Stimulated activated naive CD8-positive, alpha-beta T cell treated with anti-CD3 and anti-CD28 coated beads, Interleukin-15, amount 100 ng/mL, for 72 hours (primary cell): ENCODE measurements around the gene ALKBH6.
A peak's percentile ranks its signal among the peaks of the same experiment; 100 is the strongest.

Source experiments
- ATAC-seq: fragments of 150-1000 bp; cut with Tn5 transposase; 2 replicates; pipeline ENCODE4 v1.10.0; 2021; ENCODE audit warnings: mild to moderate bottlenecking, moderate library complexity
- DNase-seq, 2 donors: peaks; one replicate each; pipeline ENCODE4 v3.0.0; 2021 to 2022
- H3K27ac Mint-ChIP-seq, 2 donors: one replicate each; pipeline ENCODE4 v1.8.0; 2022; ENCODE audit warnings: mild to moderate bottlenecking in 2 of 2, mixed read lengths in 2 of 2, moderate library complexity in 2 of 2
- H3K27me3 Mint-ChIP-seq: one replicate; pipeline ENCODE4 v1.8.0; 2022; ENCODE audit warnings: mixed read lengths
- H3K4me1 Mint-ChIP-seq: one replicate; pipeline ENCODE4 v1.8.0; 2022; ENCODE audit warnings: mild to moderate bottlenecking, mixed read lengths
- H3K4me3 Mint-ChIP-seq, 2 donors: one replicate each; pipeline ENCODE4 v1.8.0; 2022; ENCODE audit warnings: mild to moderate bottlenecking in 2 of 2, mixed read lengths in 2 of 2, moderate library complexity in 1 of 2
- H3K9me3 Mint-ChIP-seq, 2 donors: one replicate each; pipeline ENCODE4 v1.8.0; 2022; ENCODE audit warnings: mixed read lengths in 2 of 2

The ALKBH6 gene

DNA sequence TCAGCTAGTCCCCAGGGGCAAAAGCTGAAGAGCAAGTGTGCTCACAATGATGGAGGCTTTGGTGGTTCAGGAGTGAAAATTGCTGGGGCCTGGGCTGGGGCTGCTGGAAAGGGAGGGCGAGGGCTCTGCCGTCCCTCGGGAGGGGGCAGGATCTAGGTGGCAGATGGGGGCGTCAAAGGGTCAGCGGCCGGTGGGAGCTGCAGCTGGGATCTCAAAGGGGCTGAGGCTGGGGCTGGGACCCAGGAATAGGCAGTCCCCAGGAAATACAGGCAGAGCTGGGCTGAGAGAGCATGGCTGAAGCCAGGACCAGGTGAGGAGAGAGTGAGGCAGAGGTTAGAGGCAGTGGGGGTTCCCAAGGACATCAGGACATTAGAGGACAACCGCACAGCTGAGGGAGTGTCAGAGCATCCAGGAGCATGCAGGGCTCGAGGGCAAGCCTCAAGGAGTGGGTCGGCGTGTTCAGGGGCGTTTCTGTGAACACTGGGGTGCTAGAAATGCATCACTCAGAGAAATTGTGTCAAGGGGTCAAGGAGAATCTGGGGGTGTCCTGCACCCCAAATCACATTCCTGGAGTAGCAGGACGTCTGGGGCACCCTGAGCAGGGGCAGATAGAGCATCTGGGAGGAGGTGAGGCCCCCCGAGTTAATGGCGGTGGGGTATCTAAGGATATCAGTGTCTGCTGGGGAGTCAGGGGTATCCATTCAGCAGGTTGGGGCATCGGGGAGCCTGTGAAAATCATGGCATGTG lies 4.2 kb downstream of the ALKBH6 start:
- no peaks in the 10 kb centered on the region for H3K9me3 Mint-ChIP-seq
- no peak for ATAC-seq
- H3K27me3 Mint-ChIP-seq = no peaks in the 10 kb centered on the region
- peaks cover 48% of the 10 kb centered on the region for H3K4me1 Mint-ChIP-seq
- peak overlapping the region in 1 of 2 donors; percentile 54 for H3K27ac Mint-ChIP-seq
- no peak for DNase-seq
- peak overlapping the region; percentile 53 to 57 for H3K4me3 Mint-ChIP-seq

DNA sequence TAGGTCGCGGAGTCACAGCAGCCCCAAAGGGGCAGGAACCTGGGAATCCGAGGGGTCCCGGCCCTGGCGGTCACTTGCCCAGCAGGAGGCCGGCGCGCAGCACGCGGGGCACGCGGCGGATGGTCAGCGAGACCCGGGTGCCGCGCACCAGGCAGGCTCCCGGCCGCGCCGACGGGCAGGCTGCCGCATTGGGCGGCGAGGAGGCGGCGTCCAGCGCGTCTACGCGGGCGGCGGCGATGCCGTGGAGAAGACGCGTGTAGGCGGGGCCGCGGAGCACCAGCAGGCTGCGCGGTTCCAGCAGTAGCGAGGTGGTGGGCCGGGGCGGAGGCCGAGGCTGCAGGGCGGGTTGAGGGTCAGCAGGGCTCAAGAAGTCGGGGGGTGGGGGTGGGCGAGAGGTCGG lies 4.8 kb downstream of the ALKBH6 start:
- DNase-seq = peak; percentile 50 to 55
- Mint-ChIP-seq H3K4me1 (peaks cover 46% of the 10 kb centered on the region), H3K27me3 (no peaks in the 10 kb centered on the region), H3K9me3 (no peaks in the 10 kb centered on the region), H3K27ac (peak overlapping the region in 1 of 2 donors; percentile 54), H3K4me3 (peak overlapping the region; percentile 53 to 72)
- ATAC-seq = no peak

DNA sequence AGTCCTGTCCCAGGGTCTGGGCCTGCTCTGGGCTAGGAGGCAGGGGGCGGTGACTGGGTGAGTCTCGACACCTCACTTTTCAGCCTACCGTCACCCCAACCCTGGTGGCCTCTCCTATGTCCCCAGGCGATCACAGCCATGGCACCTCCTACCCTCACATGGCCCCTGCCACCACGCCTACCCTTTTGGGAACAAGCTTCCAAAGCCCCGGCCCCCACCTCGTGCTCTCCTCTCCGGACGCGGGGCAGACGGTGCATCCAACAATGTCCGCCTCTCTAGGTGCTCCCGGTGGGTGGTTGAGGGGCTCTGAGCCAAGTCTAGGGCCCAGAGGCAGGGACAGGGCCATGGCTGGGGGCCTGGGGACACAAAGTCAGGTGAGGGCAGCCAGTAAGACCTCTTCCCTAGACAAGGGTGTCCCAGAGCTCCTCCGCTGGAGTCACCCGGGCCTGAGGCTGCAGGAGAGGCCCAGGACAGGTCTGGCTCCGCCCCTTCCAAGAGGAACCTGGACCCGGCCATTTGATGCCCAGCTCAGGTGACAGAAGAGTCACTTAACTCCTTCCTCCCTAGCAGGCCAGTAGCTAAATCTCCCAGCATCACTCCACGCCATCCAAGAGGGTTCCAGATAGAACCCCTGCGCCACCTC lies 5.6 kb downstream of the ALKBH6 start, which contains the start of gene SYNE4:
SYNE4 (minus strand) TSS at position 478 of the 643 bp plus-strand sequence; CDS start at position 346, 132 bp downstream.
- Mint-ChIP-seq H3K27me3 (no peaks in the 10 kb centered on the region), H3K27ac (peak within 1 kb of the TSS in 1 of 2 donors; percentile 72), H3K4me3 (peak within 1 kb of the TSS; percentile 53 to 72), H3K4me1 (peaks cover 43% of the 10 kb centered on the region), H3K9me3 (no peaks in the 10 kb centered on the region)
- ATAC-seq = no peak
- DNase-seq = no peak

DNA sequence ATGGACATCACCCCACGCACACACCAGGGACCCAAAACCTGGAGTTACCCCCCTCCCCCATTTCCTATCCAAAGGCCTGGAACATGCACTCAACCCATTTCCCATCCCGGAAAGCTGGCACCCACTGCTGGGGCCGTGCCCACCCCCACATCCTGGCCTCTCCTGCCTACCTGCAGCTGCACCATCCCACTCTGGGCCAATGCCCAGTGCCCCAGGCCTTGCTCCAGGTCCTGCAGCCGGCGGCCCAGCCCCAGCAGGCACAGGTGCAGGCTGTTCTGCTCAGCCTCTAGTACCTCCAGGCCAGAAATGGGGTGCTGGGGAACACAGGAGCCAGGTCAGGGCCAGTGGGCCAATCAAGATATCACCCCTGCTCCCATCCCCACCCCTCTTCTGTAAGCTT lies 7.1 kb downstream of the ALKBH6 start:
- H3K4me1 Mint-ChIP-seq = peaks cover 40% of the 10 kb centered on the region
- no peak overlapping the region for H3K27ac Mint-ChIP-seq
- no peak for DNase-seq
- no peaks in the 10 kb centered on the region for H3K27me3 Mint-ChIP-seq
- H3K4me3 Mint-ChIP-seq = no peak overlapping the region
- no peak for ATAC-seq
- H3K9me3 Mint-ChIP-seq = no peaks in the 10 kb centered on the region

DNA sequence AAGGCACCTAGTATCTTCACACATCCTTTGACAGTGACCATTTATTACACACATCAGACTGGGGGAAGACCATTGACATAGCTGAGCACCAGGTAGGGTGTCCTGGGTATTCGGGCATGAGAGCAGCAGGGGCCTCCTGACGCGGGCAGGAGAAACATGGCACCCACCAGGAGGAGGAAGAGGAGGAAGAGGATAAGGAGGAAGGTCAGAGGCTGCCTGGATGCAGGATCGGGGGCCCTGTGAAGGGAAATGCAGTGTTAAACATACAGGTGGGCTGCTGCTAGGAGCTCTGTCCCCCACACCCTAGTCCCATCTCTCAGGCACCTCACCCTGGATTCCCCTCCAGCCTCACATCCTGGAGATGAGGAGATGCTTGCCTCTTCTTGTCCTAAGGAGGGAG lies 10.7 kb downstream of the ALKBH6 start:
- Mint-ChIP-seq H3K27me3 (no peaks in the 10 kb centered on the region), H3K4me1 (peaks cover 35% of the 10 kb centered on the region), H3K9me3 (no peaks in the 10 kb centered on the region), H3K4me3 (no peak overlapping the region), H3K27ac (no peak overlapping the region)
- DNase-seq (no peak), ATAC-seq (no peak)

DNA sequence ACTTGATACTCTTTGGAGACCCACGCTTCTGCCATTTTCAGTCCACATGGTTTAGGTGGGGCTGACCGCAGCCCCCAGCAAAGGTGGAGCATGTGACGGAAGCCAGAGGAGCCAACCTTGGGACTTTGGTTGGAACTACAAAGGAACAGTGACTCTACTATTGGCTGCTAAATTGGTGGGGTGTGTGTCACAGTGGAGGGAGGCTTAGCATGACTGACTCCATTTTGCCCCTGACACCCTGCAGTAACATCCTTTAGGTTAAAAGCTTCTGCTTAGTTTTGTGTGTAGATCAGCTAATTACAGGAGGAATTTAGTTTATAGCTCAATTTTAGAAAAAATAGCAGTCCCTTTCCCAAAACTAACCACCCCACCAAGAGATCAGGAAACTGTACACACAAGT lies 12.4 kb downstream of the ALKBH6 start:
- ATAC-seq (no peak), DNase-seq (no peak)
- H3K27ac Mint-ChIP-seq = no peak overlapping the region
- no peak overlapping the region for H3K4me3 Mint-ChIP-seq
- H3K27me3 Mint-ChIP-seq = no peaks in the 10 kb centered on the region
- H3K9me3 Mint-ChIP-seq = no peaks in the 10 kb centered on the region
- peaks cover 46% of the 10 kb centered on the region for H3K4me1 Mint-ChIP-seq

DNA sequence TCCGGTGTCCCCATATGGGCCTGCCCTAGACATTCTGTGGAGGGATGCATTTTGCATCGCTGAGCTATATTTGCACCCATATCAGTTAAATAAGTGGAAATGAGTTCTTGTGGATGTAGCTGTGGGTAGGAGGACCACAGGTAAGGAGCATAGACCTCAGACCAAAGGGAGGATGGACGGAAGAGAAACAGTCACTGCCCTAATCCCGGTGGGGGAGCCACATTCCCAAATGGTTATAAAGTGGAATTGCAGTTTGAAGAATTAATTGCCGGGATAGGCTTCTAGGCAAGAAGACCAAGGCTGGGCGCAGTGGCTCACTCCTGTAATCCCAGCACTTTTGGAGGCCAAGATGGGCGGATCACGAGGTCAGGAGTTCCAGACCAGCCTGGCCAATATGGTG lies 17.2 kb downstream of the ALKBH6 start:
- Mint-ChIP-seq H3K27ac (peak overlapping the region in 1 of 2 donors; percentile 43), H3K9me3 (no peaks in the 10 kb centered on the region), H3K4me1 (peaks cover 58% of the 10 kb centered on the region), H3K4me3 (peak overlapping the region; percentile 91 to 94), H3K27me3 (no peaks in the 10 kb centered on the region)
- DNase-seq = no peak
- no peak for ATAC-seq

DNA sequence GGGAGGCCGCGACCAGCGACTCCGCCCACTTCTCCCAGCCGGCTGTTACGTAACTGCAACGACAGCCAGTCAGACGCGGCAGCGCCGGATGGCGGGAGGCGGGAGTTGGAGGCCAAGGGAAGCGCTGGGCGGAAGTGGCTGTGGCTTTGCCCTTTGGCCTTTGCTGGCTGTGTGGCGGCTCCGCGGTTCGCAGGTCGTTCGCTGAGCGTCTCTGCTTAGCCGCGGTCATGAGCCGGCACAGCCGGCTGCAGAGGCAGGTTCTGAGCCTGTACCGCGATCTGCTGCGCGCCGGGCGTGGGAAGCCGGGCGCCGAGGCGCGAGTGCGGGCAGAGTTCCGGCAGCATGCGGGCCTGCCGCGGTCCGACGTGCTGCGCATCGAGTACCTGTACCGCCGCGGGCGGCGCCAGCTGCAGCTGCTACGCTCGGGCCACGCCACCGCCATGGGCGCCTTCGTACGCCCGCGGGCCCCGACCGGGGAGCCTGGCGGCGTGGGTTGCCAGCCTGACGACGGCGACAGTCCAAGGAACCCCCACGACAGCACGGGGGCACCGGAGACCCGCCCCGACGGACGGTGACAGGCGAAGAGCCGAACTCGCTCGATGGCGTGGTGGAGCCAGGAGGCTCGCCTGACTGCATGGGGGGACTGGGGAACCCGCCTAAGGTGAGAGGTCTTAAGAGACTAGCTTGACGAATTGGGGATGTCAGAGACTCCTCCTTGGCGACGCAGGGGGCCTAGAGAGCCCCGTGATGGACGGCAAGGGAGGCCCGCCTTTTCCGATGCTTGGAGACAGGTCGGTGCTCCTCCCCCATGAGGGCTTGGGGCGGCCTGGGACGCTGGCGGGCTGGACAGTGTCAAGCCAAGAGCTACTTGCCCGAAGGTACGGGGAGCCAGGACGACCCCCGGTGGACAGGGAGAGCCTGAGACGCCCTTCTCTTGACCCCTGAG lies 18.7 kb downstream of the ALKBH6 start, which contains the start of gene SDHAF1:
SDHAF1 (plus strand) TSS at position 141 of the 946 bp plus-strand sequence; CDS start at position 228, 87 bp downstream.
- Mint-ChIP-seq H3K9me3 (no peaks in the 10 kb centered on the region), H3K4me3 (peak within 1 kb of the TSS; percentile 91 to 94), H3K27ac (peak within 1 kb of the TSS; percentile 93 to 96), H3K4me1 (peaks cover 52% of the 10 kb centered on the region), H3K27me3 (no peaks in the 10 kb centered on the region)
- DNase-seq (peak; percentile 90 to 95), ATAC-seq (peak; percentile 89)

DNA sequence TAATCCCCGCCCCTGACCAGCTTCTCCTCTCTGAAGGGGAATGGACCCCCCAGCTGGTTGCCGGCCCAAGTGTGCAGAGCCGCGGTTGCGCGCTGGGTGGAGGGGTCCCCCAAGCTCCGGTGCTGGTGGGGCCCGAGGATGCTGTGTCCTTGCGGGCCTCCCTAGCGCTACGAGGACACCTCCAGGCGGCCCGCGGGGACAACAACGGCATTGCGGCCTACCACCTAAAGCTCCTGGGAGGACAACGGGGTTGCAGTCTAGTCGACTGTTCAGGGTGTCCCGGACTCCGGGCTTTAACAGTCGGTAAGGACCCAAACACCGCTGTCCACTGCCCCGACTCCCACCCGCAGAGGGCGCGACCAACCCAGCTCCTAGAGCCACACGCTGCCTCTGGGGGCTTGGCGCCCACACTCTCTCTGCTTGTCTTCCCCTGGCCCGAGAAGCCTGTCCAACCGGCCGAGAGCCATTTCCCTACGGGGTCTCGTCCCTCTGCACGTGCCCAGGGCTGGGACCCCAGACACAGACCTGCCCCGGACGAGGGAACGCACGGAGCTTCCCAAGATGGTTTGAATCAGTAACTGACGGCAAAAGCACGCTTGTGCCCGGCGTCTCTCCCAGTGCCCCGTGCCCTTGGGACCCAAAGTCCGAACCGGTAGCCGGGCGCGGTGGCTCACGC lies 20.0 kb downstream of the ALKBH6 start:
- peak in 1 of 2 donors; percentile 31 for DNase-seq
- no peak for ATAC-seq
- peak overlapping the region; percentile 87 to 91 for H3K4me3 Mint-ChIP-seq
- no peaks in the 10 kb centered on the region for H3K9me3 Mint-ChIP-seq
- no peak overlapping the region for H3K27ac Mint-ChIP-seq
- peaks cover 42% of the 10 kb centered on the region for H3K4me1 Mint-ChIP-seq
- H3K27me3 Mint-ChIP-seq = no peaks in the 10 kb centered on the region

DNA sequence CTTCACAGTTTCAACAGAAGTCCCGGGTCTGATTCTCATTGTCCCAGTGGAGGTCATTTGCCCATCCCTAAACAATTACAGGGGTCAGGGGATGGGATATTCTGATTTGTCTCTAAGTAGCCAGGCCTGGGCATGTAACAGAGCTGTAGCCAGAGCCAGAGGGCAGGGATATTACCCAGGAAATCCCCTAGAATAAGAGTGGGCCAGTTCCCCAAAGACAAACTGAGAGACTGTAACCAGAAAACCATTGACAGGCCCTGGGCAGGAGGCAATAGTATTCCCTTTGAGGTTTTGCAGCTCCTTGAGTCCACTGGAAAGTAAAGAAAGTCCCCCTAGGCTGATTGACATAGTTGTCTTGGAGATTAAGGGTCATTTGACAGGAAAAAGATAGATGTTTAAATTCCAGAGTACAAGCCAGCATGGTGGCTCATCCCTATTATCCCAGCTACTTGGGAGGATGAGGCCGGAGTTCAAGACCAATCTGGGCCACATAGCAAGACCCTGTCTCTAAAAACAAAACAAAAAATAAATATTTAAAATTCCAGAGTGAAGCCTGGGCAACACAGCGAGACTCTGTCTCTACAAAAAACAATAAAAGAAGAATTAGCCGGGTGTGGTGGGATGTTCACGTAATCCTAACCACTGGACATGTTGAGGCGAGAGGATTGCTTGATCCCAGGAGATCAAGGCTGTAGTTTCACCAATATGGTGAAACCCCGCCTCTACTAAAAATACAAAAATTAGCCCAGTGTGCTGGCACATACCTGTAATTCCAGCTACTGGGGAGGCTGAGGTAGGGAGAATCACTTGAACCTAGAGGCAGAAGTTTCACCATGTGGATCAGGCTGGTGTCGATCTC lies 20.9 kb downstream of the ALKBH6 start:
- Mint-ChIP-seq H3K27me3 (peaks cover 6% of the 10 kb centered on the region), H3K4me3 (no peak overlapping the region), H3K4me1 (peaks cover 40% of the 10 kb centered on the region), H3K27ac (no peak overlapping the region), H3K9me3 (no peaks in the 10 kb centered on the region)
- ATAC-seq = no peak
- DNase-seq = no peak

DNA sequence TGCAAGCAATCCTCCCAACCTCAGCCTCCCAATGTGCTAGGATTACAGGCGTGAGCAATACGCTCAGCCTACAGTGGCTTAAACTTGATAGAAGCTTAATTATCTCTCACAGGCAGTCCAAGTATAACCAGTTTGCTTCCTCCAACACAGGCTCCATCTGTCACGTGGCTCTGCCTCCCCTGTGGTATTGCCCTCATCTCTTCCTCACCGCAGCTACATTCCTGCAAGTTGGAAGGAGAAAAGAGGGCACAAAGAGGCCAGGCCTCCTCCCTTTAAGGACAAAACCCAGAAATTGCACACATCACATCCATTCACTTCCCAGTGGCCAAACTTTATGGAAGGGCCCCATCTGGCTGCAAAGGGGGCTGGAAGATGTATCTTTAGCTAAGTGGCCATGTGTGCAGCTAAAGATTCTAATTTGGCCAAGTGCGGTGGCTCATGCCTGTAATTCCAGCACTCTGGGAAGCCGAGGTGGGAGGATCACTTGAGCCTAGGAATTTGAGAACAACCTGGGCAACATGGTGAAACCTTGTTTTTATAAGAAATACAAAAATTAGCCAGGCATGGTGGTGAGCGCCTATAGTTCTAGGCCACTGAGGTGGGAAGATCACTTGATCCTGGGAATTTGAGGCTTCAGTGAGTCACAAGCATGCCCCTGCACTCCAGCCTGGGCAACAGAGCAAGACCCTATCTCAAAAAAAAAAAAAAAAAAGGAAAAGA lies 22.1 kb downstream of the ALKBH6 start:
- Mint-ChIP-seq H3K27me3 (peaks cover 18% of the 10 kb centered on the region), H3K9me3 (no peaks in the 10 kb centered on the region), H3K4me1 (peaks cover 33% of the 10 kb centered on the region), H3K27ac (peak overlapping the region in 1 of 2 donors; percentile 19), H3K4me3 (no peak overlapping the region)
- ATAC-seq (no peak), DNase-seq (no peak)

DNA sequence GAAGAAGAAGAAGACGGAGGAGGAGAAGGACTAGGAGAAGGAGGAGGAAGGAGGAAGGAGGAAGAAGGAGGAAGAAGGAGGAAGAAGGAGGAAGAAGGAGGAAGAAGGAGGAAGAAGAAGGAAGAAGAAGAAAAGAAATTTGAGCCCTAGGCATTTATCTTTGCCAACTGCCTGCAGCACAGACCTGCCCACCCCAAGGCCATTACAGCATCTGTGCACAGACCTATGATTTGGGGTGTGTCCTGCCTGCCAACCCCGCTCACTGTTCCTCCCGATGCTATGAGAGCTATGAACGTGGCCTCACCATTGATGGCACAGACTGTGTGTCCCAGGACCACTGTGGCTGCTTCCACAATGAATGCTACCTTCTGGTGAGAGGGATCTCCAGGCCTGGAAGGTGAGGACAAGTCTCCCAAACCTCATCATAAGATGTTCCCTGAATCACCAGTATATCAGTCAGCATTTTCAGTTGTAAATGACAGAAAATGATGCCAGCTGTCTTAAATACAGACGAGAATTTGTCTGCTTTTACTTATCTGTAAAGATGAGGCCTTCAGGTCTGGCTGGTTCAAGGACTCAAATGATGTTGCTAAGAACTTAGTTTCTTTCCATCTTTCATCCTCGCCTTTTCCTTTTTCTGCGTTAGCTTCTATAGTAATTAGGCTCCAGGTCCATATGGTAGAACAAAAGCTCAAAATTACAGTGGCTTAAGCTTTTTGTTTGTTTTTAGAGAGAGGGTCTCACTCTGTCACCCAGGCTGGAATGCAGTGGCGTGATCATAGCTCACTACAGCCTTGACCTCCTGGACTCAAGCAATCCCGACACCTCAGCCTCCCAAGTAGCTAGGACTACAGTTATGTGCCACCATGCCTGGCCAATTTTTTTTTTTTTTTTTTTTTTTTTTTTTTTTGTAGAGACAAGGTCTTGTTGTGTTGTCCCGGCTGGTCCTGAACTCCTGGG lies 23.0 kb downstream of the ALKBH6 start:
- no peak for DNase-seq
- no peak overlapping the region for H3K4me3 Mint-ChIP-seq
- peaks cover 31% of the 10 kb centered on the region for H3K4me1 Mint-ChIP-seq
- H3K9me3 Mint-ChIP-seq = no peaks in the 10 kb centered on the region
- ATAC-seq = no peak
- no peak overlapping the region for H3K27ac Mint-ChIP-seq
- peaks cover 26% of the 10 kb centered on the region for H3K27me3 Mint-ChIP-seq

DNA sequence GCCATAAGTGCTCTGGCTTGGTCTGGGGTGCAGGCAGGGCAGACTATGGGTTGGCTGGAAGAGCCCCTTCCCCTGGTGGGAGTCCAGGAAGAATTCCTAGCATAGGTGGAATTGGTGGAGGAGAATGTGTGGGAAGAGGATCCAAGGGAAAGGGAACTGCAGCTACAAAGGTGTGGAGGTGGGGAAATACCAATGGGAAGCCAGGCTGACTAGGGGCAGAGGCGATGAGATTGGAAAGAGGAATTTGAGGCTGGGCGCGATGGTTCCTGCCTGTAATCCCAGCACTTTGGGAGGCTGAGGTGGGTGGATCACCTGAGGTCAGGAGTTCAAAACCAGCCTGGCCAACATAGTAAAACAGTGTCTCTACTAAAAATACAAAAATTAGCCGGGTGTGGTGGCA lies 23.9 kb downstream of the ALKBH6 start:
- peaks cover 35% of the 10 kb centered on the region for H3K27me3 Mint-ChIP-seq
- ATAC-seq (no peak), DNase-seq (no peak)
- peaks cover 25% of the 10 kb centered on the region for H3K4me1 Mint-ChIP-seq
- no peak overlapping the region for H3K4me3 Mint-ChIP-seq
- no peak overlapping the region for H3K27ac Mint-ChIP-seq
- H3K9me3 Mint-ChIP-seq = no peaks in the 10 kb centered on the region
